ENCODE results near the gene CDH15. TPM values are rescaled to one million over a fixed set of nuclear protein-coding genes. Genes with fewer than 3 reads are reported as not detected.

CDH15 gene
- total and polyA plus RNA-seq, 7 experiments from 2014 or later, result not detected

DNA sequence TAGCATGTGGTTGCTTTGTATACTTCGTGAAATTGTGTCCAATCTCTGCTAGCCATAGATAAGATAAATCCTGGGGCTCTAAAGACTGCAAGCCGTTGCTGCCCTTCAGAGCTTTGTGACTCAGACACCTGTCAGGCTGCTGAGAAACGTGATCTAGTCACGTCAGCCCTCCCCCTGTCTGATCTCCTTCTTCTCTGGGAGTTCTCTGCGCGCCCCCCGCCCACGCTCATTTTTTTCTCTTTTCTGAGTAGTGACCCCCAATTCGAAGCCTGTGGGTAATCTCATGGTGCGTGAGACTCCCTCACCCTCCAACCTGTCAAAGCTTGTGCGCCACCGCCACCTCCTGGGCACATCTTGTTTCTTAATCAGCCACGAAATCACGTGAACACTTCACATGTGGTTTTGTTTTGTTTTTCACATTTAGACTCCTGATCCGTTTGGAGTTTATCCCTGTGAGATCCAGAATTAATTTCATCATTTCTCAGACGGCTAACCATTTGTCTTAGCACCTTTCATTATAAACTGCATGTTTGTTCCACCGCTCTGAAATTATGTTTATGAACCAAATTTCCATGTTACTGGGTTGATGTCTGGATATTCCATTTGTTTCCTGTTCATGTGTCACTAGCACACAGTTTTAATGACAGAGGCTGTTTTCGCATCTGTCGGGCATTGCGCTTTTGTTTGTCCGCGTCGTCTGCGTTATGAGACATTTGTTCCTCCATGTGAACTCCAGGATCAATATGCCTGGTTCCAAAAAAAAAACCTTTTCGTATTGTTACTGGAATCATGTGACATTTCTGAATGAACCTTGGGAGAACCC lies 45.0 kb downstream of the CDH15 start:
- Histone ChIP-seq H3K27me3 (ENCODE audit: control insufficient read depth in 2 of 2, insufficient read depth in 2 of 2, low read length in 2 of 2) (no peaks in the 10 kb centered on the region), H3K36me3 (ENCODE audit: control insufficient read depth in 2 of 3, insufficient read depth in 3 of 3, low read length in 3 of 3) (peaks cover 0 to 17% (median 0%) of the 10 kb centered on the region in 3 experiments), H3K9me3 (ENCODE audit: control insufficient read depth in 2 of 3, low read length in 3 of 3) (no peaks in the 10 kb centered on the region), H3K27ac (ENCODE audit: low read depth, low read length) (peak overlapping the region; percentile 99), H3K4me3 (ENCODE audit: low read length) (peak overlapping the region; percentile 56), H3K4me1 (ENCODE audit: control insufficient read depth in 2 of 2, insufficient read depth in 2 of 2, low read length in 2 of 2) (peaks cover 5 to 10% of the 10 kb centered on the region in 2 donors)
- Mint-ChIP-seq H3K4me3 (peak overlapping the region; percentile 68 to 96 (median 92)), H3K36me3 (peaks cover 2 to 4% (median 2%) of the 10 kb centered on the region in 5 donors), H3K9me3 (no peaks in the 10 kb centered on the region), H3K27ac (peak overlapping the region; percentile 68 to 99 (median 86)), H3K4me1 (peaks cover 9 to 38% (median 29%) of the 10 kb centered on the region in 7 donors), H3K27me3 (no peaks in the 10 kb centered on the region)
- intact Hi-C loops (cut with micrococcal nuclease), result loop anchor here (1.0 to 5.0 kb wide), 24 partner anchors 15 to 774 kb away; partner anchors contain the start of genes CDH15 (in 2 of the 2), TRAPPC2L (in 2 of the 2), ZC3H18 (in 2 of the 2) and CTU2 (in 1 of the 2)
- CTCF ChIA-PET, result interaction anchor here (0.7 to 1.4 kb wide), 7 partner anchors 73 to 515 kb away, joined by 3 to 8 read pairs (median 4); no protein-coding TSS in a partner anchor
- POLR2A ChIA-PET, result interaction anchor here (0.7 to 2.7 kb wide), 7 partner anchors 24 to 405 kb away, joined by 3 to 13 read pairs (median 5); partner anchors contain the start of genes APRT, GALNS and TRAPPC2L
- ATAC-seq (peak; percentile 82), DNase-seq (peak; percentile 61 to 83 (median 80))

DNA sequence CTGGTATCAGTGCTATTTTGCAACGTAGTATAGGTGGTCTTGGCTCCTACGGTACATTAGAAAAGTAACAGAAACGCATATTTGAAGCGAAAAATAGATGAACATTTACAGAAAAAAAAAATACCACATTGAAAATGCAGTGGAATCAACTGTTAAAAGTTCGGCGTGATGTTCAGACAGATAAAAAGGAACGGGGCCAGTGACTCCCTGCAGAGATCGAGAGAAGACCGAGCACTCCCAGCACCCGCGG lies 45.5 kb downstream of the CDH15 start:
- no peaks in the 10 kb centered on the region for H3K27me3 Mint-ChIP-seq
- Histone ChIP-seq H3K9me3 (ENCODE audit: control insufficient read depth in 2 of 3, low read length in 3 of 3) (no peaks in the 10 kb centered on the region), H3K27ac (ENCODE audit: low read depth, low read length) (peak overlapping the region; percentile 99), H3K4me1 (ENCODE audit: control insufficient read depth in 2 of 2, insufficient read depth in 2 of 2, low read length in 2 of 2) (peaks cover 5 to 10% of the 10 kb centered on the region in 2 donors), H3K4me3 (ENCODE audit: low read length) (peak overlapping the region; percentile 56), H3K36me3 (ENCODE audit: control insufficient read depth in 2 of 3, insufficient read depth in 3 of 3, low read length in 3 of 3) (peaks cover 0 to 23% (median 5%) of the 10 kb centered on the region in 3 experiments), H3K27me3 (ENCODE audit: control insufficient read depth in 2 of 2, insufficient read depth in 2 of 2, low read length in 2 of 2) (no peaks in the 10 kb centered on the region)
- peaks cover 5 to 9% (median 6%) of the 10 kb centered on the region in 5 donors for H3K36me3 Mint-ChIP-seq
- ChIA-PET POLR2A (interaction anchor here (0.6 to 2.7 kb wide), 10 partner anchors 10 to 761 kb away, joined by 3 to 13 read pairs (median 3); partner anchors contain the start of genes GALNS, SPG7 and TRAPPC2L), CTCF (interaction anchor here (0.9 to 1.4 kb wide), 2 partner anchors 273 to 480 kb away, joined by 4 to 7 read pairs; no protein-coding TSS in a partner anchor)
- no peak for DNase-seq
- no peak for ATAC-seq
- peaks cover 12 to 39% (median 29%) of the 10 kb centered on the region in 7 donors for H3K4me1 Mint-ChIP-seq
- intact Hi-C loops (cut with micrococcal nuclease), result loop anchor here (1.0 to 5.0 kb wide), 18 partner anchors 16 to 775 kb away; partner anchors contain the start of genes ZC3H18 (in 2 of the 2), CDH15 (in 1 of the 2), CTU2 (in 1 of the 2) and GALNS (in 1 of the 2)
- H3K9me3 Mint-ChIP-seq, result no peaks in the 10 kb centered on the region
- peak overlapping the region; percentile 68 to 96 (median 92) for H3K4me3 Mint-ChIP-seq
- peak overlapping the region; percentile 68 to 99 (median 86) for H3K27ac Mint-ChIP-seq

DNA sequence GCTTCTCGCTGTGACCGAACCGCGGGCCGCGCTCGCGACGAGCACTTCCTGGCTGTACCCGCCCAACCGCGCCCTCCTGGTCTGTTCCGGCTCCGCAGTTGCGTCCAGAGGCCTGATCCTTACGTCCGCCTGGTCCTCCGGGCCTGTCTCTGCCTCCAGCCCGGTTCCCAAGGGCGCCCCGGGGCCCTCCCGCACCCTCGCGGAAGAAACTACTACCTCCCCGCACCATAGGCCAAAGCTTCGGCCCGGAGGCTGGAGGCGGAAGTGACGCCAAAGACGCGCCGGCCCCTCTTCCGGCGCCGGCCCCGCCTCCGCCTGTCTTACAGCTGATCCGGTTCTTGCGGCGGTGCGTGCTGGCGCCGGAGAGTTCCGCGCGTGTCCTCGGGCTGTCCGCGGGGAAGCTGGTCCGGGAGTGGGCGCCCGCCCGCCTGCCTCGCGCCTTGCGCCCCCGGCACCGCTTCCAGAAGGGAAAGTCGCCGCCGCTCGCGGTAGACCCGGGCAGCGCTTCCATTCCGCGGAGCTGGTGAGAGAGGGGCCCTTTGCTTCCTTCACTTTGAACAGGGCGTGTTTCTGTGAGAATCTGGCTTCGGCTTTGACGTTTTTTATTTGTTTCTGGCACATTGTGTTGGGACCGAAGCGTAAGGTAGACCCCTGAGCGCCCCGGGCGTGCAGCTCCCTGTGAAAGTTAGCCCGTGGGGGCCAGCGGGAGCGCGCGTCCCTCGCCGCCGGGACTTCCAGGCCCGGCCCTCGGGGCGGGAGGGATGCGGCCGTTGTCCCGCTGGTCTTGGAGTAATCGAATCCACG lies 46.0 kb downstream of the CDH15 start, which contains the start of gene ZNF778:
Gene ZNF778, plus strand, starts transcription at position 316 of the 804 bp plus-strand sequence. CDS start 3,425 bp downstream, outside the sequence.
- POLR2A ChIA-PET, result interaction anchor here (0.6 to 2.7 kb wide), 16 partner anchors 10 to 761 kb away, joined by 3 to 13 read pairs (median 3); partner anchors contain the start of genes ACSF3, APRT, GALNS and SPG7
- Histone ChIP-seq H3K36me3 (ENCODE audit: control insufficient read depth in 2 of 3, insufficient read depth in 3 of 3, low read length in 3 of 3) (peaks cover 0 to 28% (median 6%) of the 10 kb centered on the region in 3 experiments), H3K4me3 (ENCODE audit: low read length) (peak within 1 kb of the TSS; percentile 56), H3K4me1 (ENCODE audit: control insufficient read depth in 2 of 2, insufficient read depth in 2 of 2, low read length in 2 of 2) (peaks cover 5 to 10% of the 10 kb centered on the region in 2 donors), H3K27me3 (ENCODE audit: control insufficient read depth in 2 of 2, insufficient read depth in 2 of 2, low read length in 2 of 2) (no peaks in the 10 kb centered on the region), H3K9me3 (ENCODE audit: control insufficient read depth in 2 of 3, low read length in 3 of 3) (no peaks in the 10 kb centered on the region), H3K27ac (ENCODE audit: low read depth, low read length) (peak within 1 kb of the TSS; percentile 99)
- peak; percentile 88 for ATAC-seq
- peak; percentile 77 to 86 (median 84) for DNase-seq
- H3K4me1 Mint-ChIP-seq, result peaks cover 12 to 39% (median 29%) of the 10 kb centered on the region in 7 donors
- CTCF ChIA-PET, result interaction anchor here (0.6 to 1.4 kb wide), 4 partner anchors 23 to 480 kb away, joined by 4 to 12 read pairs (median 6); no protein-coding TSS in a partner anchor
- H3K9me3 Mint-ChIP-seq, result no peaks in the 10 kb centered on the region
- H3K36me3 Mint-ChIP-seq, result peaks cover 7 to 11% (median 9%) of the 10 kb centered on the region in 5 donors
- no peaks in the 10 kb centered on the region for H3K27me3 Mint-ChIP-seq
- H3K27ac Mint-ChIP-seq, result peak within 1 kb of the TSS; percentile 68 to 99 (median 86)
- peak within 1 kb of the TSS; percentile 68 to 96 (median 92) for H3K4me3 Mint-ChIP-seq
- intact Hi-C loops (cut with micrococcal nuclease), result loop anchor here (1.0 to 5.0 kb wide), 18 partner anchors 16 to 775 kb away; partner anchors contain the start of genes ZC3H18 (in 2 of the 2), CDH15 (in 1 of the 2), CTU2 (in 1 of the 2) and GALNS (in 1 of the 2)

DNA sequence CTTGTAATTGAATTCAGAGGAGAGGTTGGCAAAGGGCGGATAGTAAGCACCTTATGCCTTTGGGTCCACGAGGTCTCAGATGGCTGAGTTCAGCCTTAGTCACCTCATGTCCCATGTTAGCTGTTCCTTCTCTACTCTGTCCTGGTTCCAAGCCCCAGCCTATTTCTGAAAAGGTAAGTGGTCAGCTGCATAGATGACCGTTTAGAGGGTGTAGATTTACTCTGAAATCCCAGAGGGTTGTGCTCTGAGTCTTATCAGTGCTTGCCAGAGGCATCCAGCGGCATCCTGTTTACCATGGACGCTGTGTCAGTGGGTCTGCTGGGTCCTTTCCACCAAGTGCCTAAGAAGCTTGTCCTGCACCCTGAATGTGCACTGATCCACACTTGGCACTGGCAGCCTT lies 47.8 kb downstream of the CDH15 start:
- Mint-ChIP-seq H3K4me3 (peak overlapping the region; percentile 25 to 92 (median 66)), H3K36me3 (peaks cover 9 to 21% (median 19%) of the 10 kb centered on the region in 5 donors), H3K9me3 (no peaks in the 10 kb centered on the region), H3K27ac (peak overlapping the region in 2 of 9 donors; percentile 18 to 46), H3K27me3 (no peaks in the 10 kb centered on the region), H3K4me1 (peaks cover 12 to 39% (median 29%) of the 10 kb centered on the region in 7 donors)
- ChIA-PET CTCF (no interaction called here), POLR2A (no interaction called here)
- intact Hi-C loops (cut with micrococcal nuclease), result loop anchor here in 1 of 2 donors (5.0 kb wide), 1 partner anchor 777 kb away; no protein-coding TSS in a partner anchor
- no peaks in the 10 kb centered on the region for H3K9me3 ChIP-seq (ENCODE audit: control insufficient read depth in 2 of 3, low read length in 3 of 3)
- no peak for DNase-seq
- no peak overlapping the region for H3K27ac ChIP-seq (ENCODE audit: low read depth, low read length)
- no peak overlapping the region for H3K4me3 ChIP-seq (ENCODE audit: low read length)
- H3K27me3 ChIP-seq (ENCODE audit: control insufficient read depth in 2 of 2, insufficient read depth in 2 of 2, low read length in 2 of 2), result no peaks in the 10 kb centered on the region
- peaks cover 7 to 44% (median 15%) of the 10 kb centered on the region in 3 experiments for H3K36me3 ChIP-seq (ENCODE audit: control insufficient read depth in 2 of 3, insufficient read depth in 3 of 3, low read length in 3 of 3)
- ATAC-seq, result no peak
- H3K4me1 ChIP-seq (ENCODE audit: control insufficient read depth in 2 of 2, insufficient read depth in 2 of 2, low read length in 2 of 2), result peaks cover 5 to 10% of the 10 kb centered on the region in 2 donors

DNA sequence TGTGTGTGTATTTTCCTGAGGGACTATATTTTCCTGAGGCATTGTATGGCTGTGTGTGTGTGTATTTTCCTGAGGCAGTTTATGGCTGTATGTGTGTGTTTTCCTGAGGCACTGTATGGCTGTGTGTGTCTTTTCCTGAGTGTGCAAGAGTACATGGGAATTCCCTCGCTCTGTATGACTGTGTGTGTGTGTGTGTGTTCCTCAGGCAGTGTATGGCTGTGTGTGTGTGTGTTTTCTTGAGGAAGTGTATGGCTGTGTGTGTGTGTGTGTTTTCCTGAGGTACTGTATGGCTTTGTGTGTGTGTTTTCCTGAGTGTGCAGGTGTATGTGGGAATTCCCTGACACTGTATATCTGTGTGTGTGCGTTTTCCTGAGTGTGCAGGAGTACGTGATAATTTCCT lies 50.1 kb downstream of the CDH15 start:
- Histone ChIP-seq H3K27me3 (ENCODE audit: control insufficient read depth in 2 of 2, insufficient read depth in 2 of 2, low read length in 2 of 2) (no peaks in the 10 kb centered on the region), H3K36me3 (ENCODE audit: control insufficient read depth in 2 of 3, insufficient read depth in 3 of 3, low read length in 3 of 3) (peaks cover 9 to 59% (median 27%) of the 10 kb centered on the region in 3 experiments), H3K9me3 (ENCODE audit: control insufficient read depth in 2 of 3, low read length in 3 of 3) (peaks cover 0 to 1% (median 0%) of the 10 kb centered on the region in 3 experiments), H3K4me3 (ENCODE audit: low read length) (no peak overlapping the region), H3K4me1 (ENCODE audit: control insufficient read depth in 2 of 2, insufficient read depth in 2 of 2, low read length in 2 of 2) (peaks cover 4 to 5% of the 10 kb centered on the region in 2 donors), H3K27ac (ENCODE audit: low read depth, low read length) (no peak overlapping the region)
- no peak for ATAC-seq
- Mint-ChIP-seq H3K27me3 (no peaks in the 10 kb centered on the region), H3K9me3 (peaks cover 0 to 10% (median 7%) of the 10 kb centered on the region in 11 donors), H3K36me3 (peaks cover 19 to 42% (median 38%) of the 10 kb centered on the region in 5 donors), H3K4me3 (no peak overlapping the region), H3K4me1 (peaks cover 8 to 24% (median 16%) of the 10 kb centered on the region in 7 donors), H3K27ac (no peak overlapping the region)
- ChIA-PET POLR2A (no interaction called here), CTCF (no interaction called here)
- intact Hi-C loops (cut with micrococcal nuclease), result no loop called here
- DNase-seq, result no peak
